Tibial nerve (tissue), 4 donors: ENCODE data around the gene FTCD.

Source experiments
- CTCF ChIP-seq, 5 experiments: fragments of 200-600 bp in 3 of 5; fragments of 450-650 bp in 2 of 5; sonication (generic) in 3 of 5; IDR thresholded peaks; one replicate each; pipeline ENCODE4 v1.5.1; 2016 to 2019; ENCODE audit warnings: antibody characterized with exemption in 5 of 5, mild to moderate bottlenecking in 3 of 5, moderate library complexity in 2 of 5
- EP300 ChIP-seq, 2 donors: sonication (generic); formaldehyde crosslinking; IDR thresholded peaks; one replicate each; pipeline ENCODE4 v1.6.1; 2017; ENCODE audit warnings: antibody characterized with exemption in 2 of 2, mild to moderate bottlenecking in 1 of 2
- POLR2A ChIP-seq, 2 donors: fragments of 450-650 bp; IDR thresholded peaks; one replicate each; pipeline ENCODE4 v1.6.1; 2017; ENCODE audit warnings: antibody characterized with exemption in 2 of 2, mild to moderate bottlenecking in 2 of 2, moderate library complexity in 2 of 2

DNA sequence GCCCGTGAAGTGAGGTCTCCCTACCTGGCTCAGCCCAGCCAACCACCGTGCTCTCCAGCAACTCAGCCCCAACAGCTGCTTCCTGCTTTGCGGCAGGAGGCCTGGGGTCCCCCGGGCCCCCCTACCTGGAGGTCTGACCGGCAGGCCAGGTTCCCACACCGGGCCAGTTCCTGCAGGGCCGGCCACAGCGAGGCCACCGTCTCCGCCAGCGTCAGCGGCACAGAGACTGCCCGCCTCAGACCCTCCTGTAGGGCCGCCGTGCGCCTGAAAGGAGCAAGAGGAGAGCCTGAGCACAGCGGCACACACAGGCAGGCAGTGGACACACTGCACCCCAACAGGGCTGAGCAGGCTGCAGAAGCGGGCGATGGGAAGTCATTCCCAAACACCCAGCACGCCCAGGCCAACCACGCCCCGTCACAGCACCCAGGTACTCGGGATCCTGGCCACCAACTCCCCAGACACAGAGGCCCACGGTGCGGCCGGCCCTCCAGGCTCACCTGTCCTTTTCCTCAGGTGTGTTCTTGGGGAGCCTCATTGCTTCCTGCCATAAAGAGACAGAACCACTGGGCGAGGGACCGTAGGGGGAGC, 16.9 kb downstream of the FTCD start:
- no peak for TF ChIP-seq CTCF (IDR thresholded peaks at IDR 0.05)
- TF ChIP-seq POLR2A (IDR thresholded peaks at IDR 0.05), result no peak
- TF ChIP-seq EP300 (IDR thresholded peaks at IDR 0.05), result no peak
